HG03097 (cell line): ENCODE measurements around the gene NSF.
"Not testable (repeated sequence)": the region's sequence is repeated elsewhere in the genome, so short reads cannot be mapped to it uniquely, and the experiment has no call there.

Source experiments
- ATAC-seq: cut with Tn5 transposase; IDR thresholded peaks from one replicate; pipeline ENCODE4 v1.9.1; 2021; ENCODE audit not compliant: unreplicated experiment, low FRiP score

The NSF gene

GRCh38 chr17:46627452-46627851 lies 37.0 kb downstream of the NSF start:
- ATAC-seq: not testable (repeated sequence)

- ATAC-seq: not testable (repeated sequence)
These were observed 38.4 kb downstream of the NSF start for GRCh38 chr17:46628753-46629436.

- not testable (repeated sequence) for ATAC-seq
These were observed 41.7 kb downstream of the NSF start for GRCh38 chr17:46632146-46632545.

- ATAC-seq: not testable (repeated sequence)
These were observed 44.4 kb downstream of the NSF start for GRCh38 chr17:46634844-46635243.

- ATAC-seq: not testable (repeated sequence)
These were observed 51.6 kb downstream of the NSF start for GRCh38 chr17:46641861-46642656.

GRCh38 chr17:46647251-46647650 lies 56.8 kb downstream of the NSF start:
- ATAC-seq: not testable (repeated sequence)

- not testable (repeated sequence) for ATAC-seq
These were observed 57.3 kb downstream of the NSF start for GRCh38 chr17:46647688-46648278.

GRCh38 chr17:46649246-46649645 lies 58.8 kb downstream of the NSF start:
- not testable (repeated sequence) for ATAC-seq

- ATAC-seq: not testable (repeated sequence)
These were observed 61.7 kb downstream of the NSF start for GRCh38 chr17:46652024-46652643.

GRCh38 chr17:46658235-46658634 lies 67.8 kb downstream of the NSF start:
- not testable (repeated sequence) for ATAC-seq

- not testable (repeated sequence) for ATAC-seq
These were observed 69.2 kb downstream of the NSF start for GRCh38 chr17:46659702-46660101.

- ATAC-seq: not testable (repeated sequence)
These were observed 72.7 kb downstream of the NSF start for GRCh38 chr17:46663123-46663522.

GRCh38 chr17:46663552-46663951 lies 73.1 kb downstream of the NSF start:
- not testable (repeated sequence) for ATAC-seq

- ATAC-seq: not testable (repeated sequence)
These were observed 75.5 kb downstream of the NSF start for GRCh38 chr17:46665969-46666368.

GRCh38 chr17:46670789-46671188 lies 80.3 kb downstream of the NSF start:
- not testable (repeated sequence) for ATAC-seq

- ATAC-seq: not testable (repeated sequence)
These were observed 82.3 kb downstream of the NSF start for GRCh38 chr17:46672777-46673176.

- not testable (repeated sequence) for ATAC-seq
These were observed 87.3 kb downstream of the NSF start for GRCh38 chr17:46677819-46678218.

- ATAC-seq: not testable (repeated sequence)
These were observed 93.2 kb downstream of the NSF start for GRCh38 chr17:46683653-46684052.

- ATAC-seq: not testable (repeated sequence)
These were observed 94.8 kb downstream of the NSF start for GRCh38 chr17:46685284-46685683.

GRCh38 chr17:46692196-46692595 lies 101.7 kb downstream of the NSF start:
- ATAC-seq: not testable (repeated sequence)

- ATAC-seq: not testable (repeated sequence)
These were observed 102.8 kb downstream of the NSF start for GRCh38 chr17:46693283-46693682.
